GM12874 (cell line): ENCODE results near the gene AEBP1.

Experiments used
- TF ChIP-seq, protein P1 (sequence below): IDR thresholded peaks from 2 replicates; pipeline ENCODE4 v1.5.1; 2011; ENCODE audit warnings: low read depth, mild to moderate bottlenecking, control low read depth, low read length, moderate library complexity; ENCODE audit not compliant: insufficient read depth

AEBP1 gene

DNA sequence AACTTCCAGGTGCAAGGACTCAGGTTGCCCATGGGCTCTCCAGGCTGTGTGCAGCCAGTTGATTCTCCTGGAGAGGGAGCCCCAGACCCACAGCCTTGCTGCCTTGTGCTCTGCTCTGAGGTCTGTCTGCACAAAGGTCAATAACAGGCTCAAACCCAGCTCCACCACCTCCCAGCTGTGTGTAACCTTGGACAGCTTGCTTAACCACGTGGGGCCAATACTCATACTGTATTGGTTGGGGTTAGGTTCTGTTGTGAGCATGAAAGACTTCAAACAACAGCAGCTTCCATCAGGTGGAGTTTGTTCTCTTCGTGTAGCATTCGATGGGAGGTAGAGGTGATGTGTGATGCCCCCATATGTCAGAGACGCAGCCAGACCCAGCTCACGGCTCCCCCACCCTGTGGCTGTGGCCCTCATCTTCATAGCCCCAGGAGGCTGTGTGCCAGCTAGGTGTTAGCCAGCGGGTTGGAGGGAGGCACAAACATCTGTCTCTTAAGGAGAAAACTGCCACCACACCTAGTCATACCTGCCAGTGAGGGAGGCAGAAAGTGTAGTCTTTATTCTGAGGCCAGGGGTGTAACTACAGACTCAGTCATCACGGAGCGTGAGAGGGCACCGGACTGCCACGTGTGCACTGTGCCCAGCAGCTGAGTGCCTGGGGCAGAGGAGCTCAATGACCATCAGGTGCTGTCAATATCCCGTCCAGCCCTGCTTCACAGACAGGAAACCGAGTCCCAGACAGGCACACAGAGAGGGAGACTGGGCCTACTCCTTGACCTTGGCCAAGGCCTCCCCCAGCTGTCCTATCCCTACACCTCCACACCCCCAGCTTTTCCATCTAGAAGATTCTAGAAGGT is 27.3 kb downstream of the AEBP1 start:
- TF ChIP-seq, protein P1, sequence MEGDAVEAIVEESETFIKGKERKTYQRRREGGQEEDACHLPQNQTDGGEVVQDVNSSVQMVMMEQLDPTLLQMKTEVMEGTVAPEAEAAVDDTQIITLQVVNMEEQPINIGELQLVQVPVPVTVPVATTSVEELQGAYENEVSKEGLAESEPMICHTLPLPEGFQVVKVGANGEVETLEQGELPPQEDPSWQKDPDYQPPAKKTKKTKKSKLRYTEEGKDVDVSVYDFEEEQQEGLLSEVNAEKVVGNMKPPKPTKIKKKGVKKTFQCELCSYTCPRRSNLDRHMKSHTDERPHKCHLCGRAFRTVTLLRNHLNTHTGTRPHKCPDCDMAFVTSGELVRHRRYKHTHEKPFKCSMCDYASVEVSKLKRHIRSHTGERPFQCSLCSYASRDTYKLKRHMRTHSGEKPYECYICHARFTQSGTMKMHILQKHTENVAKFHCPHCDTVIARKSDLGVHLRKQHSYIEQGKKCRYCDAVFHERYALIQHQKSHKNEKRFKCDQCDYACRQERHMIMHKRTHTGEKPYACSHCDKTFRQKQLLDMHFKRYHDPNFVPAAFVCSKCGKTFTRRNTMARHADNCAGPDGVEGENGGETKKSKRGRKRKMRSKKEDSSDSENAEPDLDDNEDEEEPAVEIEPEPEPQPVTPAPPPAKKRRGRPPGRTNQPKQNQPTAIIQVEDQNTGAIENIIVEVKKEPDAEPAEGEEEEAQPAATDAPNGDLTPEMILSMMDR: peak; percentile 27

DNA sequence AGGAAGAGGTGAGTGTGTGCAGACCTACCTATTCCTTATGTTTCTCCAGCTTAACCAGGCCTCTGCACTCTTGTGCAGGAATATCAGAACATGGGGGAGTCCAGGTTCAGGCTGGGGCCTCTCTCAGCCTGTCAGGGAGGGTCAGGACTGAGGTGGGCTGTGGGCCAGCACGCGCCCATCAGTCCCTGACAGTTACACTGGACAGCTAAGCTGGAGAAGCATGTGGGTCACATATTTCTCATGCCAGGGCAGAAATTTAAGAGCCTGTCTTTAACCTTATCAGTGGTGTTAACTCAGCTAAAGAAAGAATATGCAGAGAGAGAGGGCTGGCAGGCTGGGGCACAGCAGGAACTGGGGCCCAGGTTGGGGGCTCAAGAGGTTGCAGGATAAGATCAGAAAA is 27.9 kb downstream of the AEBP1 start:
- TF ChIP-seq, protein P1: no peak

DNA sequence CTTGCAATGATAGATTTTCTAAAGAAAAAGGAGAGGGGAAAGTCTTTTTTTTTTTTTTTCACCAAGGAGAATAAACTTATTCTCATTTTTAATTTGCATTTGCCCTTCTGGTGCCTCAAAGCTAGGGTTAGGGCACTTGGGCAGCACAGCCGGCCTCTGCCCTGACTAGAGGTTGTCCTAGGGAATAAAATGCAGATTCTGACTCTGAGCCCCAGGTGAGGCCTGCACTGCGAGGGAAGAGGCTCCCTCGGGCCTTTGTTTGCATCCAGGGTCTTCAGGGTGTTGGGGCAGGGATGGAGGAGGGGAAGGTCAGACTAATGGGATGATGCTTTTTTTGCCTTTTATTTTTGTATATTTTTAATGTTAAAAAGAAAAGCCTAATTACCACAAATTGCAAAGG is 29.1 kb downstream of the AEBP1 start:
- TF ChIP-seq, protein P1: no peak

DNA sequence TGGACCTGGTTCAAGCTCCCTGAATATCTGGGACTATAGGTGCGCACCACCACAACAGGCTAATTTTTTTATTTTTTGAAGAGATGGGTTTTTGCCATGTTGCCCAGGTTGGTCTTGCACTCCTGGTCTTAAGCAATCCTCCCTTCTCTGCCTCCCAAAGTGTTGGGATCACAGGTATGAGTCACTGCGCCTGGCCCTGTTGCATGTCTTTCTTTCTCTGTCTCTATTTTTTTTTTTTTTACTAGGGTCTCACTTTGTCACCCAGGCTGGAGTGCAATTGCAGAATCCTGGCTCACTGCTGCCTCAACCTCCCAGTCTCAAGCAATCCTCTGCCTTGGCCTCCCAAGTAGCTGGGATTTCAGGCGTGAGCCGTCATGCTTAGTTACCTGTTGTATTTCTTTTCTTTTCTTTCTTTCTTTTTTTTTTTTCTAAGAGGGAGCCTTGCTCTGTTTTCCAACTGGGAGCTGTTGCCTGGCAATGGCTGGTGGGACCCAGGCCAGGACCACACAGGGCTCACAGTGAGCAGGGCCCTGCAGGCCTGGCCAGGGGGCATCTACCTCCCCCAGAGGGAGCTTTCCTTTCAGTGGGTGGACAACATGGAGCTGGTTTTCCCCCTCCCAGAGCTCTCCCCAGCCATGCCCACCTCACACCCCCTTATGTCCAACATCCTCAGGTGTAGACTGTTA is 30.9 kb downstream of the AEBP1 start:
- TF ChIP-seq, protein P1: no peak

DNA sequence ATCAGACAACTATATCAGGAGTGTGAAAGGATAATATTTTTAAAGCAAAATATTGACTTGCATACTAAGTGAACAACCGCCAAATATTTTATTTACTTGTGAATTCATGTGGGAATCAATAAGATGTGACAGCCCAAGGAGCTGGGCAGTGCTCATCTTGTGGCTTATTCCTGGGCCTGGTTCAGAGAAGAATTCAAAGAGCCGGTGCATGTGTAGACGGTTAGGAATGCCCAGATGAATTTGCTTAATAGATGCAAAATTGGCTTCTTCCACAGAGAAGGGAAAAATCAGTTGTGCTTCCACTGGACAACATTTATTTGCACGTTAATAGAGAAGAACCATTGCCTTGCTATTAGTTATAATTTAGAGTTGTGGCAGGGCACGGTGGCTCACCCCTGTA is 32.6 kb downstream of the AEBP1 start:
- TF ChIP-seq, protein P1: no peak

DNA sequence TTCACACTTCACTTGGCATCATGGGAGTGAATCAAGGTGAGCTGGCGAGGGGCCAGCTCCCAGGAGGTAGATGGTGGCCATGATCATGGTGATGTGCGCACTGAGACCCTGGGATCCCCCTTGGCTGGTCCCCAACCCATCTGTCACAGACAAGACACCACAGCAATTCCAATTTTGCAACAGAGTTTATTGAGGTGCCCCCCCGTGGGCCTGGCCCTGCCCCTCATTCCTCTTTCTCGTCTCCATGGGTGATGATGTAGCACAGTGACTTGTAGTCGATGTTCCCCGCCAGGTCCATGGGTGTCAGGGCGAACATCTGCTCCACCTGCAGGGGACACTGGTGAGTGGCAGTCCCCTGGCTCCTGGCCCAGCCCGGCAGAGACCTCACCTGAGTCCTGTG is 34.6 kb downstream of the AEBP1 start:
- TF ChIP-seq, protein P1: no peak

DNA sequence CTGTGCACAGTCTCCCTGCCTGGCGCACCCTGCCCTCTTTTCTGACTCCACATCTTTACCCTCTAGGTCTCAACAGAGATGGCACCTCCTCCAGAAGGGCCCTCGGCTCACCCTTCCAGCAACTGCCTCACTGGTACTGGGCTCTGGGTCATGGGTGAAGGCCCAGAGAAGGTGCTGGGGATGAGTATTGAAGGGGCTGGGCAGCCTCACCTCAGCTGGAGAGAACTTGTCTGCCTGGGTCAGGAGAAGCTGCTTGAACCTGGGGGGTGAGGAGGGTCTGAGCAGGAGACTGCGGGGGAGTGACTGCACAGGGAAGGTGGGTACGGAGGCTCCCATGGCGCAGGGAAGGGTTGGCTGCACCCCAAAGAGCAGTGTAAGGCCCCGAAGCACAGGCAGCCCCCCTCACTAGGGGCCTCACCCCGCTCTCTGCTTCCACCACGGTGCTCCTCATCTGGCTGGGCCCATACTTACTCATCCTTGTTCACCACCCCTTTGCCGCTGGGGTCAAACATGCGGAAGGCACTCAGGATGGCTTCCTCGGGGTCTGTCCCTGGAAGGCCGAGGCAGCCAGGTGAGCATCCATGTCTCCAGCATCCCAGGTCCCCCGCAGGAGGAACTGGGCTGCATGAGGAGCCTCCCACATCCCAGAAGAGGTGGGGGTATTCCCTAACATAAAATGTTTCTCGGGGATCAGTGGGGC is 35.3 kb downstream of the AEBP1 start:
- TF ChIP-seq, protein P1: no peak
